ENCODE measurements around the gene HBQ1. TPM values are rescaled to one million over a fixed set of nuclear protein-coding genes. Genes with fewer than 3 reads are reported as not detected.

Gene HBQ1
- total RNA-seq, 1 donor from 2014 or later: 2.7 TPM

DNA sequence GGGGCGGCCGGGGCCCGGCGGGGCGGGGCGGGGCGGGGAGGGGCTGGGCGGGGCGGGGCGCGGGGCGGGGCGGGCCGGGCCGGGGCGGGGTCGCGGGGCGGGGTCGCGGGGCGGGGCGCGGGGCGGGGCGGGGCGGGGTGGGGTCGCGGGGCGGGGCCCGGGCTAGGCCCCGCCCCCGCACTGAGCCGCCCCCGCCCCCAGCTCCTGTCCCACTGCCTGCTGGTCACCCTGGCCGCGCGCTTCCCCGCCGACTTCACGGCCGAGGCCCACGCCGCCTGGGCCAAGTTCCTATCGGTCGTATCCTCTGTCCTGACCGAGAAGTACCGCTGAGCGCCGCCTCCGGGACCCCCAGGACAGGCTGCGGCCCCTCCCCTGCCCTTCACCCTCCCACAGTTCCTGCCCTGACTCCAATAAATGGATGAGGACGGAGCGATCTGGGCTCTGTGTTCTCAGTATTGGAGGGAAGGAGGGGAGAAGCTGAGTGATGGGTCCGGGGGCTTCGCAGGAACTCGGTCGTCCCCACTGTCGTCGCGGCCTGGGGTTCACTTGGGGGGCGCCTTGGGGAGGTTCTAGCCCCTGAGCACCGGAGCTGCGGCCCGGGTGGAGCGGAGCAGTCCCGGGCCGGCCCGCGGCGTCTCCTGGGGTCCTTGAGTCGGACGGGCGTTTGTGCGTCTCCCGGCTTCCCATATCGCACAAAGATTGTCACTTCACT, 15.3 kb upstream of the HBQ1 start:
- Histone ChIP-seq H3K9me3 (ENCODE audit: insufficient read depth, low read depth, low read length) (peaks cover 2% of the 10 kb centered on the region), H3K36me3 (ENCODE audit: insufficient read depth, low read length) (no peaks in the 10 kb centered on the region), H3K27ac (ENCODE audit: low read depth, low read length) (no peak overlapping the region), H3K4me1 (ENCODE audit: insufficient read depth, low read length) (peaks cover 6% of the 10 kb centered on the region), H3K27me3 (ENCODE audit: insufficient read depth, low read length) (peaks cover 38% of the 10 kb centered on the region), H3K4me2 (ENCODE audit: low read length) (peak overlapping the region; percentile 48), H4K20me1 (ENCODE audit: insufficient read depth, low read length) (no peaks in the 10 kb centered on the region), H3K9ac (ENCODE audit: low read length) (no peak overlapping the region), H2AFZ (ENCODE audit: low read depth, low read length) (no peak overlapping the region), H3K79me2 (ENCODE audit: insufficient read depth, low read length) (no peaks in the 10 kb centered on the region), H3K4me3 (ENCODE audit: insufficient read depth, low read depth, low read length) (no peak overlapping the region)
- no peak for DNase-seq (ENCODE audit: low read depth)
- Mint-ChIP-seq H3K9me3 (ENCODE audit: unreplicated experiment) (peaks cover 6% of the 10 kb centered on the region), H3K27ac (ENCODE audit: unreplicated experiment) (no peak overlapping the region), H3K4me1 (ENCODE audit: low read depth, unreplicated experiment) (no peaks in the 10 kb centered on the region), H3K4me3 (ENCODE audit: unreplicated experiment) (no peak overlapping the region), H3K27me3 (ENCODE audit: low read depth, unreplicated experiment) (peaks cover 45% of the 10 kb centered on the region), H3K36me3 (ENCODE audit: low read depth, unreplicated experiment) (no peaks in the 10 kb centered on the region)
- no peak for TF ChIP-seq EZH2 (IDR thresholded peaks at IDR 0.05; ENCODE audit: insufficient read depth, low read length)
- TF ChIP-seq, protein P1, sequence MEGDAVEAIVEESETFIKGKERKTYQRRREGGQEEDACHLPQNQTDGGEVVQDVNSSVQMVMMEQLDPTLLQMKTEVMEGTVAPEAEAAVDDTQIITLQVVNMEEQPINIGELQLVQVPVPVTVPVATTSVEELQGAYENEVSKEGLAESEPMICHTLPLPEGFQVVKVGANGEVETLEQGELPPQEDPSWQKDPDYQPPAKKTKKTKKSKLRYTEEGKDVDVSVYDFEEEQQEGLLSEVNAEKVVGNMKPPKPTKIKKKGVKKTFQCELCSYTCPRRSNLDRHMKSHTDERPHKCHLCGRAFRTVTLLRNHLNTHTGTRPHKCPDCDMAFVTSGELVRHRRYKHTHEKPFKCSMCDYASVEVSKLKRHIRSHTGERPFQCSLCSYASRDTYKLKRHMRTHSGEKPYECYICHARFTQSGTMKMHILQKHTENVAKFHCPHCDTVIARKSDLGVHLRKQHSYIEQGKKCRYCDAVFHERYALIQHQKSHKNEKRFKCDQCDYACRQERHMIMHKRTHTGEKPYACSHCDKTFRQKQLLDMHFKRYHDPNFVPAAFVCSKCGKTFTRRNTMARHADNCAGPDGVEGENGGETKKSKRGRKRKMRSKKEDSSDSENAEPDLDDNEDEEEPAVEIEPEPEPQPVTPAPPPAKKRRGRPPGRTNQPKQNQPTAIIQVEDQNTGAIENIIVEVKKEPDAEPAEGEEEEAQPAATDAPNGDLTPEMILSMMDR (IDR thresholded peaks at IDR 0.05; ENCODE audit: insufficient read depth, low read depth, low read length): no peak
- no peak for FAIRE-seq

- H3K79me2 ChIP-seq (ENCODE audit: insufficient read depth, low read length): no peaks in the 10 kb centered on the region
- no peak for DNase-seq (ENCODE audit: low read depth)
- peak; percentile 84 for TF ChIP-seq EZH2 (IDR thresholded peaks at IDR 0.05; ENCODE audit: insufficient read depth, low read length)
- TF ChIP-seq, protein P1 (IDR thresholded peaks at IDR 0.05; ENCODE audit: insufficient read depth, low read depth, low read length): no peak
- H3K4me1 ChIP-seq (ENCODE audit: insufficient read depth, low read length): peaks cover 6% of the 10 kb centered on the region
- H3K4me3 Mint-ChIP-seq (ENCODE audit: unreplicated experiment): no peak within 1 kb of the TSS
- peaks cover 39% of the 10 kb centered on the region for H3K27me3 ChIP-seq (ENCODE audit: insufficient read depth, low read length)
- no peak within 1 kb of the TSS for H3K4me3 ChIP-seq (ENCODE audit: insufficient read depth, low read depth, low read length)
- H3K9ac ChIP-seq (ENCODE audit: low read length): no peak within 1 kb of the TSS
- H3K4me2 ChIP-seq (ENCODE audit: low read length): peak within 1 kb of the TSS; percentile 48
- H4K20me1 ChIP-seq (ENCODE audit: insufficient read depth, low read length): no peaks in the 10 kb centered on the region
- H2AFZ ChIP-seq (ENCODE audit: low read depth, low read length): no peak within 1 kb of the TSS
- no peak within 1 kb of the TSS for H3K27ac ChIP-seq (ENCODE audit: low read depth, low read length)
- no peaks in the 10 kb centered on the region for H3K36me3 Mint-ChIP-seq (ENCODE audit: low read depth, unreplicated experiment)
- H3K36me3 ChIP-seq (ENCODE audit: insufficient read depth, low read length): no peaks in the 10 kb centered on the region
- peaks cover 2% of the 10 kb centered on the region for H3K9me3 ChIP-seq (ENCODE audit: insufficient read depth, low read depth, low read length)
- H3K9me3 Mint-ChIP-seq (ENCODE audit: unreplicated experiment): peaks cover 10% of the 10 kb centered on the region
- peaks cover 50% of the 10 kb centered on the region for H3K27me3 Mint-ChIP-seq (ENCODE audit: low read depth, unreplicated experiment)
- no peak within 1 kb of the TSS for H3K27ac Mint-ChIP-seq (ENCODE audit: unreplicated experiment)
- no peak for FAIRE-seq
- peaks cover 2% of the 10 kb centered on the region for H3K4me1 Mint-ChIP-seq (ENCODE audit: low read depth, unreplicated experiment)
Observed at GRCh38 chr16:165539-166374, 14.5 kb upstream of the HBQ1 start, which contains the start of gene HBM. Gene HBM, plus strand, starts transcription at chr16:165978. Its CDS starts 20 bp downstream, at chr16:165998.

All from astrocyte (in vitro differentiated cells and primary cell).